ACC112 (cell line): Measurements from ENCODE around the gene PXMP4.

Source experiments
- H2AFZ ChIP-seq: fragments of 200-600 bp; sonication (generic); one replicate; pipeline ENCODE4 v1.6.0; 2017; ENCODE audit warnings: antibody characterized with exemption, low read length; ENCODE audit not compliant: unreplicated experiment
- H3K27ac ChIP-seq: fragments of 200-600 bp; sonication (generic); 2 replicates; pipeline ENCODE4 v1.5.1; 2014; ENCODE audit warnings: low read depth, mild to moderate bottlenecking, antibody characterized with exemption, low read length, moderate library complexity
- H3K27me3 ChIP-seq: fragments of 200-600 bp; sonication (generic); 2 replicates; pipeline ENCODE4 v1.6.1; 2014; ENCODE audit warnings: mild to moderate bottlenecking, antibody characterized with exemption, low read length, moderate library complexity, mixed read lengths; ENCODE audit not compliant: insufficient read depth
- H3K36me3 ChIP-seq: fragments of 200-600 bp; sonication (generic); 2 replicates; pipeline ENCODE4 v1.6.1; 2016; ENCODE audit warnings: mild to moderate bottlenecking, antibody characterized with exemption, low read length, moderate library complexity, mixed read lengths; ENCODE audit not compliant: insufficient read depth
- H3K4me1 ChIP-seq: fragments of 200-600 bp; sonication (generic); one replicate; pipeline ENCODE4 v1.6.1; 2016; ENCODE audit warnings: low read length, mixed read lengths; ENCODE audit not compliant: insufficient read depth, unreplicated experiment, control insufficient read depth
- H3K4me3 ChIP-seq: fragments of 200-600 bp; sonication (generic); 2 replicates; pipeline ENCODE4 v1.5.1; 2014; ENCODE audit warnings: mild to moderate bottlenecking, low read depth, low read length
- H3K79me2 ChIP-seq: fragments of 200-600 bp; sonication (generic); one replicate; pipeline ENCODE4 v1.6.0; 2016; ENCODE audit warnings: low read length; ENCODE audit not compliant: control insufficient read depth, unreplicated experiment, insufficient read depth

PXMP4 gene

DNA sequence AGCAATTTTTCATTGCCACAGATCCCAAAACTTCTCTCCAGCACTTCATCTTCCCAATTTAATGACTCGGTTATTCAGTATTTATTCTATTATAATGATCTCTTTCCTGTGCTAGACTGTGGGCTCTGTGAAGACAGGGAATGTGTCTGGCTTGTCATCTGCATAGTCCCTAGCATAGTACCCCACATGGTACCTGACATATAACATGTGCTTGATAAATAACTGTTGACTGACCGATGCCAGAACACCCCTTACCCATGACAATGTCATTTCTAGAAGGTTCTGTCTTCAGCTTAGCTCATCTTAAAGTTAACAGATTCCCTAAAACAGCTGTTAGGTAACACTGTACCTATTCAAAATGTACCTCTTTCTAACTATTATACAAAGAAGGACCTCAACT lies 3.6 kb downstream of the PXMP4 start:
- no peak overlapping the region for H3K27ac ChIP-seq
- H3K4me3 ChIP-seq, result no peak overlapping the region
- H2AFZ ChIP-seq, result no peak overlapping the region
- no peaks in the 10 kb centered on the region for H3K36me3 ChIP-seq
- H3K4me1 ChIP-seq, result no peaks in the 10 kb centered on the region
- no peaks in the 10 kb centered on the region for H3K79me2 ChIP-seq
- no peaks in the 10 kb centered on the region for H3K27me3 ChIP-seq

DNA sequence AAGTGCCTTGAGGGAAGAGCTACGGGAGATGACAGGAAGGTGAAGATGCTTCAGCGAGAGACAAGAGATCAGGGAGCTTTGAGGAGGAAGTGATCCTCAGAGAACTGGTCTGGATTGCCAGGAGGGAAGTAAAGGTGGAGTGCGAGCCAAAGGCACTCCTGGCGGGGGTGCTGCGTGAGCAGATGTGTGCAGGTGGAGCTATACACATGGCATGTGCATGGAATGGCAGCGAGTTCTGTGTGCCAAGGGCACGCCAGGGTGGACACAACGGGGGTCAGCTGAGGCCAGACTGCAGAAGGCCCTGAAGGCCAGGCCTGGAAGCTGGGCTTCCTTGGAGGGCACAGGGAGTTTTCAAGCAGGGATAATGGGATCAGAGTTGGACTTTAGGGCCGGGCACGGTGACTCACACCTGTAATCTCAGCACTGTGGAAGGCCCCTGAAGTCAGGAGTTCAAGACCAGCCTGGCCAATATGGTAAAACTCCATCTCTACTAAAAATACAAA lies 6.2 kb downstream of the PXMP4 start:
- Histone ChIP-seq H3K4me3 (no peak overlapping the region), H3K4me1 (peaks cover 14% of the 10 kb centered on the region), H3K36me3 (no peaks in the 10 kb centered on the region), H3K27me3 (no peaks in the 10 kb centered on the region), H2AFZ (no peak overlapping the region), H3K79me2 (no peaks in the 10 kb centered on the region), H3K27ac (no peak overlapping the region)

- Histone ChIP-seq H3K27me3 (no peaks in the 10 kb centered on the region), H3K79me2 (no peaks in the 10 kb centered on the region), H3K4me1 (peaks cover 14% of the 10 kb centered on the region), H2AFZ (no peak overlapping the region), H3K4me3 (no peak overlapping the region), H3K27ac (no peak overlapping the region), H3K36me3 (no peaks in the 10 kb centered on the region)
Observed at GRCh38 chr20:33711446-33711738, 8.7 kb downstream of the PXMP4 start.

GRCh38 chr20:33710681-33711445 lies 9.2 kb downstream of the PXMP4 start:
- Histone ChIP-seq H3K36me3 (no peaks in the 10 kb centered on the region), H3K27me3 (no peaks in the 10 kb centered on the region), H3K4me3 (no peak overlapping the region), H3K79me2 (no peaks in the 10 kb centered on the region), H2AFZ (no peak overlapping the region), H3K27ac (no peak overlapping the region), H3K4me1 (peaks cover 14% of the 10 kb centered on the region)

DNA sequence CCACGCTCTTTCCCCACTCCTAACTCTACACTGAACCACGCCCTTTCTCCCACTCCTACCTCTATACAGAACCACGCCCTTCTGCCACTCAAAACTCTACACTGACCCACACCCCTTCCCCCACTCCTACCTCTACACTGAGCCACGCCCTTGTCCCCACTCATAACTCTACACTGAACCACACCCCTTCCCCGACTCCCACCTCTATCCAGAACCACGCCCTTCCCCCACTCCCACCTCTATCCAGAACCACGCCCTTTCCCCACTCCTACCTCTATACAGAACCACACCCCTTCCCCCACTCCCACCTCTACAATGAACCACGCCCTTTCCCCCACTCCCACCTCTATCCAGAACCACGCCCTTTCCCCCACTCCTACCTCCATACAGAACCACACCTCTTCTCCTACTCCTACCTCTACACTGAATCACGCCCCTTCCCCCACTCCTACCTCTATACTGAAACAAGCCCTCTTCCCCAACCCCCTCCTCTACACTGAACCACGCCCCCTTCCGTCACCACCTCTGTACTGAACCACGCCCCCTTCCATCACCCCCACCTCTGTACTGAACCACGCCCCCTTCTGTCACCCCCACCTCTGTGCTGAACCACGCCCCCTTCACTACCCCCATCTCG lies 10.1 kb downstream of the PXMP4 start:
- no peaks in the 10 kb centered on the region for H3K36me3 ChIP-seq
- H2AFZ ChIP-seq, result no peak overlapping the region
- H3K27me3 ChIP-seq, result no peaks in the 10 kb centered on the region
- peak overlapping the region; percentile 61; the same call in 1 of the 2 replicates for H3K27ac ChIP-seq
- peaks cover 14% of the 10 kb centered on the region for H3K4me1 ChIP-seq
- no peaks in the 10 kb centered on the region for H3K79me2 ChIP-seq
- no peak overlapping the region for H3K4me3 ChIP-seq

- Histone ChIP-seq H3K27ac (peak overlapping the region; percentile 61), H3K36me3 (no peaks in the 10 kb centered on the region), H3K79me2 (no peaks in the 10 kb centered on the region), H2AFZ (no peak overlapping the region), H3K4me3 (no peak overlapping the region), H3K4me1 (peaks cover 14% of the 10 kb centered on the region), H3K27me3 (no peaks in the 10 kb centered on the region)
Observed at GRCh38 chr20:33709398-33709797, 10.7 kb downstream of the PXMP4 start.

DNA sequence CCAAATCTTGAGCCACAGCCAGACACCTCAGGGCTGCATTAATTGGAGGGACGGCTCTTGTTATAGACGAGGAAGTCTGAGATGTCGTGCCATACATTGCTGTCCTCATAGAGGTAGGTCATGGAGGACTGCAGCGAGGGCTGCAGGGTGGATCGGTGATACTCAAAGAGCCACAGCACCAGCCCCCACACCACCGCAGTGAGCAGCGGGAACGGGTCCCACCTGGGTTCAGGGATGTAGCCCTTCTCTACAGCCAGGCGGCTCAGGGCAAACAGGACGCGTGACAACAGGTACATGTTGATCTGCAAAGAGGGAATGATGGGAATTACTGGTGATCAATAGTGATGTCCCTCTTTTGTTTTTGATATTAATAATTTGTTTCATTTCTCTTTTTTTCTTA lies 12.4 kb downstream of the PXMP4 start:
- H3K36me3 ChIP-seq, result no peaks in the 10 kb centered on the region
- H2AFZ ChIP-seq, result no peak overlapping the region
- H3K4me1 ChIP-seq, result peaks cover 14% of the 10 kb centered on the region
- H3K27ac ChIP-seq, result no peak overlapping the region
- no peak overlapping the region for H3K4me3 ChIP-seq
- H3K79me2 ChIP-seq, result no peaks in the 10 kb centered on the region
- H3K27me3 ChIP-seq, result no peaks in the 10 kb centered on the region

- Histone ChIP-seq H3K36me3 (no peaks in the 10 kb centered on the region), H3K27ac (no peak overlapping the region), H3K4me3 (no peak overlapping the region), H3K4me1 (peaks cover 3% of the 10 kb centered on the region), H2AFZ (no peak overlapping the region), H3K79me2 (no peaks in the 10 kb centered on the region), H3K27me3 (no peaks in the 10 kb centered on the region)
Observed at GRCh38 chr20:33704197-33704924, 15.7 kb downstream of the PXMP4 start.

DNA sequence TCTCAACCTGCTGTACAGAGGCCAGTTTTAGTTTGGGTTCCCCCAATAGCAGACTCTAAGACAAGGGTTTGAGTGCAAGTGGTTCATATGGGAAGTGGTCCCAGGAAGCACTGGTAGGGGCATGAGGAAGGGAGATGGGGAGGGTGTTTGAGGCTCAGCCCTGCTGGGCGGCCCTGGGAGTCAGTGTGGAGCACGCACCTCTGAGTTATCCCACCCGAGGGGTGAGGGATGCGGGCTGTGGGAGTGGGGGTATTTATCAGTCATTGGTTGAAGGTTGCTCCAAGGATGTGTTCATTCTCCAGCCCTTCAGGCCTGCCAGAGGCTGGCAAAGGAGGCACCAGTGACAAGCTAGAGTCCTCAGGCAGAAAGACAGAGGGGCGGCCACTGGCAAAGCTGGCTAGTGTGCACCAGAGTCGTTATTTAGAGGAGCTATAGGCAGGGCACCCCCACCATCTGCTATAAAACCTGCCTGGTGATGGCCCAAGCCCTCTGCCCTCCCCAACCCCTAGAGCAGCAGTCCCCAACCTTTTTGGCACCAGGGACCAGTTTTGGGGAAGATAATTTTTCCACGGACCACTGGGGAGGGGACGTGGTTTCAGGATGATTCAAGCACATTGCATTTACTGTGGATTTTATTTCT lies 16.5 kb downstream of the PXMP4 start:
- H3K4me3 ChIP-seq, result no peak overlapping the region
- no peaks in the 10 kb centered on the region for H3K36me3 ChIP-seq
- no peaks in the 10 kb centered on the region for H3K27me3 ChIP-seq
- no peak overlapping the region for H3K27ac ChIP-seq
- no peak overlapping the region for H2AFZ ChIP-seq
- no peaks in the 10 kb centered on the region for H3K79me2 ChIP-seq
- H3K4me1 ChIP-seq, result no peaks in the 10 kb centered on the region

- Histone ChIP-seq H3K4me3 (no peak overlapping the region), H3K27ac (no peak overlapping the region), H2AFZ (no peak overlapping the region), H3K27me3 (no peaks in the 10 kb centered on the region), H3K4me1 (no peaks in the 10 kb centered on the region), H3K36me3 (no peaks in the 10 kb centered on the region), H3K79me2 (no peaks in the 10 kb centered on the region)
Observed at GRCh38 chr20:33702861-33703260, 17.2 kb downstream of the PXMP4 start.
